Midbrain (tissue), 1 donor: ENCODE results near the gene VAMP3.

ENCODE experiments used
- DNase-seq: peaks from one replicate; lab custom pipeline; 2025; lab: John Stamatoyannopoulos, UW

Gene VAMP3

GRCh38 chr1:7813677-7814373 is 42.7 kb downstream of the VAMP3 start:
- no peak for DNase-seq

GRCh38 chr1:7821282-7821681 is 50.2 kb downstream of the VAMP3 start:
- no peak for DNase-seq

GRCh38 chr1:7824701-7825100 is 53.6 kb downstream of the VAMP3 start:
- no peak for DNase-seq

- DNase-seq: no peak
These were observed 55.3 kb downstream of the VAMP3 start for GRCh38 chr1:7826363-7826762.

- DNase-seq: no peak
These were observed 56.2 kb downstream of the VAMP3 start for GRCh38 chr1:7827126-7827955.
